ENCODE results near the gene PLCH1. TPM values are rescaled to one million over a fixed set of nuclear protein-coding genes. Genes with fewer than 3 reads are reported as not detected.

Gene PLCH1
- total and polyA plus RNA-seq, 2 experiments from 2014 or later = 8.1 to 25.3 TPM

GRCh38 chr3:155604967-155605366 lies 139.9 kb downstream of the PLCH1 start:
- no peak overlapping the region for H2AFZ ChIP-seq
- TF ChIP-seq CTCF (conservative IDR thresholded peaks at IDR 0.05; ENCODE audit: low read depth in 2 of 2) (peak in 1 of 2 experiments; percentile 9; a peak in 1 of 4 replicates), REST (IDR thresholded peaks at IDR 0.05; ENCODE audit: unreplicated experiment) (no peak)
- H3K27ac ChIP-seq (ENCODE audit: low read depth) = no peak overlapping the region
- Mint-ChIP-seq H3K27ac (0 out of 2 replicates have a peak overlapping the region, but pooled peaks have one; percentile 32), H3K4me1 (peaks cover 32% of the 10 kb centered on the region), H3K9me3 (no peaks in the 10 kb centered on the region; the same call in 2 of the 3 replicates), H3K4me3 (no peak overlapping the region), H3K27me3 (ENCODE audit: insufficient read depth, low read depth, poor library complexity) (no peaks in the 10 kb centered on the region), H3K36me3 (ENCODE audit: low read depth) (peaks cover 7% of the 10 kb centered on the region; the same call in 2 of the 3 replicates)
- H3K36me3 ChIP-seq (ENCODE audit: insufficient read depth) = no peaks in the 10 kb centered on the region
- no peaks in the 10 kb centered on the region for H4K20me1 ChIP-seq (replicated peaks; ENCODE audit: insufficient read depth)
- H3K4me1 ChIP-seq (ENCODE audit: insufficient read depth) = peaks cover 24% of the 10 kb centered on the region
- no peak overlapping the region for H3K4me2 ChIP-seq
- peaks cover 14% of the 10 kb centered on the region; the same call in 1 of the 2 replicates for H3K79me2 ChIP-seq (replicated peaks; ENCODE audit: insufficient read depth)
- H3K4me3 ChIP-seq = no peak overlapping the region
- H3K27me3 ChIP-seq (ENCODE audit: insufficient read depth) = no peaks in the 10 kb centered on the region
- H3K9me2 ChIP-seq (ENCODE audit: insufficient read depth) = no peaks in the 10 kb centered on the region; the same call in 1 of the 2 replicates
- ATAC-seq = peak; percentile 43; the same call in 2 of the 3 replicates
- DNase-seq (ENCODE audit: low spot score) = no peak
- no peaks in the 10 kb centered on the region for H3F3A ChIP-seq (replicated peaks; ENCODE audit: low read depth)

- H3K9me3 Mint-ChIP-seq = no peaks in the 10 kb centered on the region; the same call in 2 of the 3 replicates
- peaks cover 4% of the 10 kb centered on the region; the same call in 1 of the 3 replicates for H3K36me3 Mint-ChIP-seq (ENCODE audit: low read depth)
- no peak for ATAC-seq
- Histone ChIP-seq H3K36me3 (ENCODE audit: insufficient read depth) (no peaks in the 10 kb centered on the region), H3F3A (replicated peaks; ENCODE audit: low read depth) (no peaks in the 10 kb centered on the region), H4K20me1 (replicated peaks; ENCODE audit: insufficient read depth) (no peaks in the 10 kb centered on the region), H3K4me1 (ENCODE audit: insufficient read depth) (peaks cover 24% of the 10 kb centered on the region), H2AFZ (no peak overlapping the region), H3K27me3 (ENCODE audit: insufficient read depth) (no peaks in the 10 kb centered on the region), H3K9me2 (ENCODE audit: insufficient read depth) (no peaks in the 10 kb centered on the region; the same call in 1 of the 2 replicates), H3K27ac (ENCODE audit: low read depth) (no peak overlapping the region), H3K4me2 (no peak overlapping the region), H3K4me3 (no peak overlapping the region), H3K79me2 (replicated peaks; ENCODE audit: insufficient read depth) (0 out of 2 replicates have a peak, but pooled peaks cover 6% of the 10 kb centered on the region)
- H3K27ac Mint-ChIP-seq = no peak overlapping the region
- peaks cover 37% of the 10 kb centered on the region for H3K4me1 Mint-ChIP-seq
- no peaks in the 10 kb centered on the region for H3K27me3 Mint-ChIP-seq (ENCODE audit: insufficient read depth, low read depth, poor library complexity)
- no peak overlapping the region for H3K4me3 Mint-ChIP-seq
- no peak for DNase-seq (ENCODE audit: low spot score)
- TF ChIP-seq POLR2AphosphoS5 (IDR thresholded peaks at IDR 0.05; ENCODE audit: low read depth) = no peak
- no peak for TF ChIP-seq ZNF114 (CRISPR knock-in tag; IDR thresholded peaks at IDR 0.05)
- no peak for TF ChIP-seq ETS1 (IDR thresholded peaks at IDR 0.05)
- no peak for TF ChIP-seq JUNB (IDR thresholded peaks at IDR 0.05; ENCODE audit: unreplicated experiment)
- no peak for TF ChIP-seq REST (IDR thresholded peaks at IDR 0.05; ENCODE audit: unreplicated experiment)
- TF ChIP-seq CTCF (conservative IDR thresholded peaks at IDR 0.05; ENCODE audit: low read depth in 2 of 2) = no peak
- TF ChIP-seq NANOG (IDR thresholded peaks at IDR 0.05; ENCODE audit: borderline replicate concordance) = no peak
- TF ChIP-seq ZNF331 (CRISPR knock-in tag; IDR thresholded peaks at IDR 0.05; ENCODE audit: low read depth) = no peak
These were observed 140.7 kb downstream of the PLCH1 start for GRCh38 chr3:155604126-155604525.
